Activated naive CD4-positive, alpha-beta T cell treated with Interleukin-2 at 50 U/mL for 16 hours (primary cell): ENCODE results near the gene FXYD4.
"Not testable (repeated sequence)": the region's sequence is repeated elsewhere in the genome, so short reads cannot be mapped to it uniquely, and the experiment has no call there.

Experiments
- DNase-seq: peaks from one replicate; pipeline ENCODE4 v3.0.0-alpha.2; 2020

The FXYD4 gene, protein sequence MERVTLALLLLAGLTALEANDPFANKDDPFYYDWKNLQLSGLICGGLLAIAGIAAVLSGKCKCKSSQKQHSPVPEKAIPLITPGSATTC

DNA sequence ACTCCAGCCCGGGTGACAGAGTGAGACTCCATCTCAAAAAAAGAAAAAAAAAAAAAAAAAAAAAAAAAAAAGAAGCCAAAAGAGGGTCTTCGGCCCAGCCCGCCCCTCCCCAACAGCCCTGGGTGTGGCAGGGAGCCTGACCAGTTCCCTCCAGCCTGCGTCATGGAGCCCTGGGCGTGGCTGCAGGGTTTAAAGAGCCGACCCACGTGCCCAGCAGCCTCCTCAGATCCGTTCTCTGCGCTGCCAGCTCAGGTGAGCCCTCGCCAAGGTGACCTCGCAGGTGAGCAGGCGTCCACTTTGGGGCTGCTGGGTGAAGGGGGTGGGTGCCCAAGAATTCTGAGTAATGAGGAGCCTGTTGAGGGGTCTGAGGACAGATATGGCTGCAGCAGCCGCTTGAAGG lies at the start of gene FXYD4:
FXYD4 (plus strand) TSS at position 219 of the 400 bp plus-strand sequence. CDS start 2,111 bp downstream, outside the sequence.
- no peak for DNase-seq

DNA sequence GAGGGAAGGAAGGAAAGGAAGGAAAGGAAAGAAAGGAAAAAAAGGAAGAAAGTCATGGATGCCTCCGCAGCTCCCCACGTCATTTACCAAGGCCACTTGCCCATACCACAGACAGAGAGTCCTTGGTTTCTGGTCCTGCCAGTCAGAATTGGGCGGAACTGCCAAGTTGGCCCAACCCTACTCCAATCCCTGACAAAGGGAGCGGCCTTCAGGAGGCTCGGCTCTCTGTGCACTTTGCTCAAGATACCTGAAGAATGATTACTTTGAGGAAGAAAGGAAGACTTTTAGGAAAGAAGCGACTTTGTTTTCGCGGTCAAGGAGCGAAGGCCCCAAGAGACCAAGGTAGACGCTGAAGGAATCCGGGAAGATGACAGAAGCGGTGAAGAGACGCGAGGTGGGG lies 49.1 kb upstream of the FXYD4 start:
- DNase-seq, result no peak

DNA sequence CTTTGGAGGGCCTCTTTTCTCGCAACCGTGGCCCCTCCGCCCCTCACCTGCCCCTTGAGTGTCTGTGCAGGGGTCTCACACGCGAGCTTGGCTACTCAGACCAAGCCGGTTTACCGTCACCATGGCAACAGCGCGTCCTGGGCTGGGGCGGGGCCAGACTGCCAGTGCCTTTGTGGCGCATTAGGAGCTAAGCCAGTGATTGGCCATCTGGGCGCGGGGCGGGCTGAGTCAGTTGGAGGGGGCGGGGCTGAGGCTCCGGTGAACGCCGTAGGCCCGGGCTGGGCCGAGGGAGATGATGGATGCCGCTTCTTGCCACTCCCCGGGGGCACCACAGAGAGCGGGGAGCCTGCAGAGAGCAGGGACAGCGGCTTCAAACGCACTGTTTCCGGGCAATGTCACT lies 48.7 kb upstream of the FXYD4 start:
- DNase-seq, result peak; percentile 85

DNA sequence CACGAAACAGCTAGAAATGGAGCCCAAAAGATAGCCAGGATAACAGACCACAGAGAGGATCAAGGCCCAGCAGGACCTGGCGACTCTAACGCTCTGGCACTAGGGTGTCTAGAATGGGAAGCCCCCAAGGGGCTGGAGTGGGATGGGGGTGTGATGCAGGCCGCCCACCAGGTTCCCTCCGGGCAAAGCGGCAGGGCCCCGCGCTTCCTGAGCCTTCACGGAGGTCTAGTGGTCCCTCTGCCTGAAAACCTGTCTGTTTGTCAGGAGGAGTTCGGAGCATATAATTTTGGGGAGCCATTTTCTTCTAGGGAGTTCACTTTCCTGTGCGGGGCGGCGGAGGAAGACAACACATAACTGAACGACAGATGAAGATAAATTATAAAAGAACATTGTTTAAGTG lies 48.2 kb upstream of the FXYD4 start:
- DNase-seq, result no peak

DNA sequence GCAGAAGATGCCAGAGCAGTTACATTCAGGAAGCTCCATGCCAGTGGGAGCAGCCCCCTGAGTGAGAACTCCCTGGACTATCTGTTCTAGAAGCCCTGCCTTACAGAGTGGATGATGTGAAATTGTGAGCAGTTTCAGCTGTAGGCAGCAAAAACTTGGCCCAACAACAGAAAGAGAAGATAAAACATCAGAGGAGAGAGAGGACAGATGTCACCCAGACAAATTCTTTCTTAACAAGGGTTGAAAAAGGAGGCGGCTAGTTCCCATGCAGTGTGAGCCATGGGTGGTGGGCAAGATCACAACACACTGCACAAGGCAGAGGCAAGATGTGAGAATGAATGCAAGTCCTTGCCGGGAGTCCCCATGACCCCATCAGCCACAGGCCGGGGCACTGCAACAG lies 46.6 kb upstream of the FXYD4 start:
- no peak for DNase-seq

DNA sequence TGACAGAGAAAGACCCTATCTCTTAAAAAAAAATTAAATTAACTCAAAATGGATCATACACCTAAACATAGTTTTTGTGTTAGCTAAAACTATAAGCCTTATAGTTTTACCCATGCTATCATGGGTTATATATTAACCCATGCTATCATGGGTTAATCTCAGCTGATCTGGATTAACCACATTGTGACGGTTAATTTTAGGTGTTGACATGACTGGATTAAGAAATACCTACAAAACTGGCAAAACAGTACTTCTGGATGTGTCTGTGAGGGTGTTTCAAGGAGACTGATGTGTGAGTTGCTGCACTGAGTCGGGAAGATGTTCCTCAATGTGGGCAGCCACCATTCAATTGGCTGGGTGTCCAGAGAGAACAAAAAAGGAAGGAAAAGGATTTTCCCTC lies 44.3 kb upstream of the FXYD4 start:
- DNase-seq, result no peak

DNA sequence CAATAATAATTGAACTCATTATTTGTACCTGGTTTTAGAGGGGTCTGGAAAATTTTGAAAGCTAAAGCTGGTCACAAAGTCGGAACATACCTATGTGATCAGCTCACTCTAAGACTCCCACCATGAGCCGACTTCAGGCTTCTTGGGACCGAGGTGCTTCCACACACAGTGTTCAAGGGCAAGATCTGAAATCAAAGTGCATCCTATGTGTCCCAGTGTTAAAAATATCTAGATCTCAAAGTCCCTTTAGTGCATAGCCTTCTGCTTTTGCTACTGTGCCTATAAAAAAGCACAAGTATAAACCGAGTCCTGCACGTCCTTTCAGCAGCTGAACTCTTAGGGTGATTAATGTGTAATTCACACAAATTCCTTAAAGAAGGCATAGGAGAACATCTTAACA lies 43.5 kb upstream of the FXYD4 start:
- no peak for DNase-seq

DNA sequence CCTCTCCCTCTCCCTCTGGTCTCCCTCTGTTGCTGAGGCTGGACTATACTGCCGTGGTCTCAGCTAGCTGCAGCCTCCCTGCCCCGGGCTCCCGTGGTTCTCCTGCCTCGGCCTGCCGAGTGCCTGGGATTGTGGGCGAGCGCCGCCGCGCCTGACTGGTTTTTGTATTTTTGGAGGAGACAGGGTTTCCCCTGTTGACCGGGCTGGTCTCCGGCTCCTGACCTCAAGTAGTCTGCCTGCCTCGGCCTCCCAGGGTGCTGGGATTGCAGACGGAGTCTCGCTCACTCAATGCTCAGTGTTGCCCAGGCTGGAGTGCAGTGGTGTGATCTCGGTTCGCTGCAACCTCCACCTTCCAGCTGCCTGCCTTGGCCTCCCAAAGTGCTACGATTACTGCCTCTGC lies 42.6 kb upstream of the FXYD4 start:
- DNase-seq, result not testable (repeated sequence)

DNA sequence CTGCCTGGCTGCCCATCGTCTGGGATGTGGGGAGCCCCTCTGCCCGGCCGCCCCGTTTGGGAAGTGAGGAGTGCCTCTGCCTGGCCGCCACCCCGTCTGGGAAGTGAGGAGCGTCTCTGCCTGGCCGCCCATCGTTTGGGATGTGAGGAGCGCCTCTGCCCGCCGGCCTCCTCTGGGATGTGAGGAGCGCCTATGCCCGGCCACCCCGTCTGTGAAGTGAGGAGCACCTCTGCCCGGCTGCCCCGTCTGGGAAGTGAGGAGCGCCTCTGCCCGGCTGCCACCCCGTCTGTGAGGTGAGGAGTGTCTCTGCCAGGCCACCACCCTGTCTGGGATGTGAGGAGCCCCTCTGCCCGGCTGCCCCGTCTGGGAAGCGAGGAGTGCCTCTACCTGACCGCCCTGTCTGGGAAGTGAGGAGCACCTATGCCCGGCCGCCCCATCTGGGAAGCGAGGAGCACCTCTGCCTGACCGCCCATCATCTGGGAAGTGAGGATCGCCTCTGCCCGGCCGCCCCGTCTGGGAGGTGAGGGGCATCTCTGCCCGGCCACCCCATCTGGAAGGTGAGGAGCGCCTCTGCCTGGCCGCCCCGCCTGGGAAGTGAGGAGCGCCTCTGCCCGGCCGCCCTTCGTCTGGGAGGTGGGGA lies 42.1 kb upstream of the FXYD4 start:
- not testable (repeated sequence) for DNase-seq

DNA sequence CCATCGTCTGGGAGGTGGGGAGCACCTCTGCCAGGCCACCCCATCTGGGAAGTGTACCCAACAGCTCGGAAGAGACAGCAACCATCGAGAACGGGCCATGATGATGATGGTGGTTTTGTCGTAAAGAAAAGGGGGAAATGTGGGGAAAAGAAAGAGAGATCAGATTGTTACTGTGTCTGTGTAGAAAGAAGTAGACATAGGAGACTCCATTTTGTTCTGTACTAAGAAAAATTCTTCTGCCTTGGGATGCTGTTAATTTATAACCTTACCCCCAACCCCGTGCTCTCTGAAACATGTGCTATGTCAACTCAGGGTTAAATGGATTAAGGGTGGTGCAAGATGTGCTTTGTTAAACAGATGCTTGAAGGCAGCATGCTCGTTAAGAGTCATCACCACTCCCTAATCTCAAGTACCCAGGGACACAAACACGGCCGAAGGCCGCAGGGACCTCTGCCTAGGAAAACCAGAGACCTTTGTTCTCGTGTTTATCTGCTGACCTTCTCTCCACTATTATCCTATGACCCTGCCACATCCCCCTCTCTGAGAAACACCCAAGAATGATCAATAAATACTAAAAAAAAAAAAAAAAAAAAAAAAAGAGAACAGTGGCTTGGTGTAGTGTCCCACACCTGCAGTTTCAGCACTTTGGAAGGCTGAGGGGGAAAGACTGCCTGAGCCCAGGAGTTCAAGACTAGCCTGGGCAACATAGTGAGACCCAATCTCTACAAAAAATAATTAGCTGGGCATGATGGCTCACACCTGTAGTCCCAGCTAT lies 41.2 kb upstream of the FXYD4 start:
- not testable (repeated sequence) for DNase-seq

DNA sequence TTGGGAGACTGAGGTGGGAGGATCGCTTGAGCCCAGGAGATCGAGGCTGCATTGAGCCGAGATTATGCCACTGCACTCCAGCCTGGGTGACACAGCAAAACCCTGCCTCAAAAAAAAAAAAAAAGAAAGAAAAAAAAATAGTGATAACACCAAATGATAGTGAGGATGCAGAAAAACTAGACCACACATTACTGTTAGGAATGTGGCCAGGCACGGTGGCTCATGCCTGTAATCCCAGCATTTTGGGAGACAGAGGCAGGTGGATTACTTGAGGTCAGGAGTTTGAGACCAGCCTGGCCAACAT lies 40.7 kb upstream of the FXYD4 start:
- DNase-seq, result not testable (repeated sequence)

DNA sequence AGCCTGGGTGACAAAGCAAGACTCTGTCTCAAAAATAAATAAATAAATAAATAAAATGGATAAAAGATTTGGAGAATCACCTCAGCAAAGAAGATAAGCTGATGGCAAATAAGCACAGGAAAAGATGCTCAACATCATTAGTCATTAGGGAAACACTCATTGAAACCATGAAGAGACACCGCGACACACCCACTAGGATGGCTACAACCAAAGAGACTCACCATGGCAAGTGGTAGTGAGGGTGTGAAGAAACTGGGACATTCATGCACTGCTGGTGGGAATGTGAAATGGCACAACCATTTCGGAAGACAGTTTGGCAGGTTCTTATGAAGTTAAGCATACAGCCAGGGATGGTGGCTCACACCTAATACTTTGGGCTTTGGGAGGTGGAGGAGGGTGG lies 37.8 kb upstream of the FXYD4 start:
- DNase-seq, result no peak

DNA sequence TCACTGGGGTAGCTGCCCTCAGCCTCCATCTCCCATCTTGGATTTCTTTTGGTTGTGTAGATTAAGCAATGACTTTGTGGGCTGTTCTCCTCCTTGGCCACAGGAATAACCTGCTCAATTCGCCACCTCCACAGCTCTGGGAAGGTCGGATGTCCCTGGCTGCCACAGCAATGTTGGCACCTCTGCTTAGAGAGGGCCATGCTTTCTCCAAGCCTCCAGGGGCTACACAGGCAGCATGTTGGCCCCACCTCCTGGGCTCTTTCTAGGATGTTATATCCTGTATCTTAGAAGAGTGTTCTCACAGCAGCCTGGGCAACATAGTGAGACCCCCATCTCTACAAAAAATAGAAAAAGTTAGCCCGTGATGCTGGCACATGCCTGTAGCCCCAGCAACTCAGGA lies 35.4 kb upstream of the FXYD4 start:
- DNase-seq, result no peak

DNA sequence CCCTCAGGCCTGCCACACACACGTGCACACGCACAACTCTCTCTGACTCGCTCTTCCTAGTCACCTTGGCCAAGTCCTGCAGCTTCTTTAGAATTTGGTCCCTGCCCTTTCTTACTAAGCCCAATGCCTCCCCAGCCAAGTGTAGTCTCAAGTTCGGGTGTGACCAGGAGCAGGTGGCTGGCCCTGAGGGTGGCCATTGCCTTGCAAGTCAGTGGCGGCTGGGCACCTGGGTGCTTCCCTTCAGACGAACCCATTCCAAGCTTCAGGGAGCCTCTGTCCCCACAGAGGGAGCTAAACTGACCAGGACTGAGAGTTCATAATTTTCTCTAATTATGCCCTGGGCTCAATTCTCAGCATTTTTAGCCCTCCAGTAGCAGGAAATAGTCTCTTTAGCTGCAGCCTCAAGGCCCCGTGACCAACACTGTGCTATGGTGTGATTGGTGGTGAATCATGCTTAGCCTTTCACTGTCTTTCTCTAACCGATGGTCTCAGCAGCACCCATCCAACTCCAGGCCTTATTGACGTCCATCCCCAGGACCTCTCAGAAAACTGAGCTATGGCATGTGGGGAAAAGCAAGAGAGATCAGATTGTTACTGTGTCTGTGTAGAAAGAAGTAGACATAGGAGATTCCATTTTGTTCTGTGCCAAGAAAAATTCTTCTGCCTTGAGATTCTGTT lies 34.7 kb upstream of the FXYD4 start:
- DNase-seq, result no peak

DNA sequence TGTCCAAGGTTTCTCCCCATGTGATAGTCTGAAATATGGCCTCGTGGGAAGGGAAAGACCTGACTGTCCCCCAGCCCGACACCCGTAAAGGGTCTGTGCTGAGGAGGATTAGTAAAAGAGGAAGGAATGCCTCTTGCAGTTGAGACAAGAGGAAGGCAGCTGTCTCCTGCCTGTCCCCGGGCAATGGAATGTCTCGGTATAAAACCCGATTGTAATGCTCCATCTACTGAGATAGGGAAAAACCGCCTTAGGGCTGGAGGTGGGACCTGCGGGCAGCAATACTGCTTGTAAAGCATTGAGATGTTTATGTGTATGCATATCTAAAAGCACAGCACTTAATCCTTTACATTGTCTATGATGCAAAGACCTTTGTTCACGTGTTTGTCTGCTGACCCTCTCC lies 33.9 kb upstream of the FXYD4 start:
- not testable (repeated sequence) for DNase-seq

DNA sequence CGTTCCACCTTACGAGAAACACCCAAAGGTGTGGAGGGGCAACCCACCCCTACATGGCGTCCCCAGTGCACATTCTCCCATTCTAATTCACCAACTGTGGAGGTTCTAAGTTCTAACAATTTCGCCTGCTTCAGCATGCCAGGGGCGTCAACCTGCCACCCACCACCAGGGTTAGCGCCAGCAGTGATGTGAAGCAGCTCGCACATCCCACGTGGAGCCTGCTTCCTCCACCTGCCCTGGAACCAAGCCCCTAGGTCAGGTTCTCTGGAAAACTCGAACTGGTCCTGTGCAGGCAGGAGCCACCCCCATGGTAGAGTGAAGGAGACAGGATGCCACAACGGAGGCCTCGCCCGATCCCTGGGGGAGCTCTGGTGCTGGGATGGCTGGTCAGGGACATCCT lies 33.3 kb upstream of the FXYD4 start:
- no peak for DNase-seq

DNA sequence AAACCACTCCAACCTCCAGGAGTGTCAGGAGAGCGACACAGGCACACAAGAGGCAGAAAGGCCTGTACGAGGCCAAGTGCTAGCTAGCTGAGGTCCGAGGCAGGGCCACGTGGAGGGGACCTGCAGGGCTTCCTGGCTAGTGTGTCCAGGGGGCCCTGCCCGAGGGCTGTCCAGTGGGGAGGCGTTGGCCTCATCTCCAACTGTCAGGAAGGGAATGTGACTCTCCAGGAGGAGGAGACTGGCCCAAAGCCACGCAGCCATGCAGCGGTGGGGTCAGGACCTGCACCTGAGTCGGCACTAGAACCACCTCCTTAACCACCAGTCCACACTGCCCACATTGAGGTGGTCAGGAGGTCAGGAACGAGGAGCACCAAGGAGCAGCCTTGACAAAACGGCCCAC lies 32.3 kb upstream of the FXYD4 start:
- DNase-seq, result no peak

DNA sequence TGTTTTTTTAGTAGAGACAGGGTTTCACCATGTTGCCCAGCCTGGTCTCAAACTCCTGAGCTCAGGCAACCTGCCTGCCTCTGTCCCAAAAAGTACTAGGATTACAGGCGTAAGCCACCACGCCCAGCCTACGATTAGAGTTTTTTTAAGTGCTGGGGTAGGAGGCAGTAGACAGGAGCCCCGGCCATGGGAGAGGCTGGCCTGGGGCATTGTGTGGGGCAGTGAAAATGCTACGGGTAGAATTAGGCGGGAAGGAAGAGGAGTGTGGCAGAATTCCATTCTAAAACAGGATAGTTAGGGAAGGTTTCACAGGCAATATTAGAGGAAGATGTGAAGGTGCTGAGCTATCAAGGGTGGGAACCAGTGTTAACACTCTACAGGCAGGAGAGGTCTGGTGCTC lies 31.3 kb upstream of the FXYD4 start:
- DNase-seq, result no peak

DNA sequence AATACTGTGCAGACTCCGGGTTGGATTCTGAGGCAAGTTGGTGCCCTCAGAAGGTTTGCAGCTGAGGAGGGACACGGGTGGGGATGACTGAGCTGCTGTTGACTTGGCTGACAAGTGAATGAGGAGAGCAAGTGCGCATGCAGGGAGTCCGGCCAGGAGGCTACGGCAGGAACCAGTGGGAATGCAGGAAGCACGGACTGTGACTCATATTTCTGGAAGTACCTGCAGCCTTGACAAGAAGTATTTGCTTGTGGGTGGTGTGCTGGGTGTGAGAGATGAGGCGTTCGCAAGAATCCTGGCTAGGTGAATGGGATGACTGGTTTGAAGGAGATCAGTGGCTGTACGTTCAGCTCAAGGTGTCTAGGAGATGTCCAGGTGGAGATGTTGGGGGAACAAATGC lies 30.8 kb upstream of the FXYD4 start:
- no peak for DNase-seq

DNA sequence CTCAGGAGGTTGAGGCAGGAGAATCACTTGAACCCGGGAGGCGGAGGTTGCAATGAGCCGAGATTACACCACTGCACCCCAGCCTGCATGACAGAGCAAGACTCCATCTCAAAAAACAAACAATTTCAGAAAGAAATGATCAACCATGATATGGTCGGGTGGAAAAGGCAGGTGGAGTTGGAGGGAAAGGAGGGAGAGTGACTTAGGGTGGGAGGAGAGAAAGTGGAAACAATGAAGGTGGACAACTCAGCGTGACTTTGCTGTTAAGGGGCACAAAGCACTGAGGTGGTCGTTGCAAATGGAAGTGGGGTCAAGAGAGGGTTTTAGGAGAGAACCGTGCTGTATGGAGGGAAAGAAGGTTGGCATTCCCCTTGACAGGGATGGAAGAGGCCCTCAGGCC lies 30.0 kb upstream of the FXYD4 start:
- DNase-seq, result no peak

DNA sequence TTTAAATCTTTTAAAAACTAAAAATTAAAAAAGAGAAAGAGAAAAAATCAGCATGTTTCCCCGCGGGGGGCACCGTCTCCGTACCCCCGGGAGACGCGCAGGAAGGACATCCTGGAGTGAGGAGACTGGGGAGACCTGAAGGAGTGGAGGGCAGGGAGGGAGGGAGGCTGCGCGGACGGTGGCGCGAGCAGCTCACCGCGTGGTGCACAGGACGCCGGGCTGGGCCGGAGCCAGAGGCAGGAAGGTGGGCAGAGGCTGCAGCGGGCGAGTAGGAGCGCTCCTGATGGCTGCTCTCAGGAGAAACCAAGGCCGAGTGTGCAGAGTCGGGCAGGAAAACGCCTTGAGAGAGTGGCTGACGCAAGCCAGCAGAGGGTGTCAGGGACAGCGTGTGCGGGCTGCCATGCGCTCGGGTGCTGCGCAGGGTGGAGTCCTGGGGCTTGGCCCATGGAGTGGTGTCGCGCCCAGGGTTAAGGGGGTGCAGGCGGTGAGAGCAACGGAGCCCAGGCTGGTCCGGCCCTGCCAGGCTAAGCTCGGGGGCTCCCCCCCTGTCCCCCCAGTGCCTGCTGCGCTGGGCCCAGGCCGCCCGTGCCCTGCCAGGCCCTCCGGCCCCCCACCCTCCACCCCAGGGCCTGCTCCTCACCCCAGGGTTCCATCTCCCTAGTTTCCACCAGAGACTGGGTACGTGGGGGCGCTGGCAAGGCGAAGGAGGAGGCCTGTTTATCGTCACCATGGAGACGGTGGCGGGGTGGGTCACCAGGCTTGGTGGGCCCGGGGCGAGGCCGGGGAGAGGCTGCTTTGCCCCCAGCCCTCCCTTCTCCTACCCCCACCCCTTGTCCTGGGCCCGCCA lies 28.9 kb upstream of the FXYD4 start:
- DNase-seq, result no peak

DNA sequence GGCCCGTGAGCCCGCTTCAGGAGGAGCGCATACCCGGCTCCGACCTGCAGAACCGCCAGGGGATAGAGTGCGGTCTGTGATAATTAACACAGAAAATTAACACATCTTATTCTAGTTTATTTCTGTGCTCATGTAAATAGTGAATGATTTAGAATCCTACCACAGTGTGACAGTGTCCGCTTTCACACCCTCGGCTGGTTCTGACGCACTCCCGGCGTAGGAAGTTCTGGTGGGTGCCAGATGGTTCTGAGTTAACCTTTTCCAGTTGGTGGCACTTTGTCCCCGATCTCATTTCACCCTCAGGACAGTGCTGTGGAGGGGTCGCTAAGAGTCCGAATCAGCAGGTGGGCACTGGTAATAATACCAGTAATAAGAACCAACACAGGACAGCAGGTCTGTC lies 28.3 kb upstream of the FXYD4 start:
- DNase-seq, result no peak

DNA sequence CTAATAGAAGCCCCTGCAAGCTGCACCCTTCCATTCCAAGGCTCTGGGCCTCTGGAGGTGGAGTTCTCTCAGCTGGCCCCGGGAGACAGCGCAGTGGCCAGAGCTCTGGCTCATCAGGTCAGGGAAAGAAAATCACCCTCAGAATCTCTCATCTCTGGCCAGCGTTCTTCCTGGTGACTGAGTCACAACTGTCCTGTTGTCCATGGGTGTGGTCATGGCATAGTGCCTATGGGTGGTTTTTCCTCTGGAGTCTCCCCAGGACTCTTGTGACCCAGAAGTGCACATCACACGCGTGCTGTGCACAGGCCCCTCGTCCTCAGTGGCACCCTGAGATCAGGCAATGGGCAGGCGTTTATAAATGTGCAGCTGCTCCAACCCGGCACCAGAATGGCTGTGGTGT lies 27.4 kb upstream of the FXYD4 start:
- no peak for DNase-seq
